GM23338 (cell line): ENCODE results near the gene COPS6. TPM values are rescaled to one million over a fixed set of nuclear protein-coding genes. Genes with fewer than 3 reads are reported as not detected.

ENCODE experiments used
- ATAC-seq: fragments of 200-7000 bp; cut with Tn5 transposase; 3 replicates; pipeline ENCODE4 v1.9.1; 2020
- DNase-seq: peaks from one replicate; pipeline ENCODE4 v3.0.0-alpha.2; 2015; ENCODE audit warnings: low spot score
- H2AFZ ChIP-seq: fragments of 200-600 bp; sonication (generic); 2 replicates; pipeline ENCODE4 v1.8.0; 2016; ENCODE audit warnings: antibody characterized with exemption, mild to moderate bottlenecking, moderate library complexity
- H3F3A ChIP-seq: fragments of 200-600 bp; sonication (generic); replicated peaks from 2 replicates; pipeline ENCODE4 v1.8.0; 2017; ENCODE audit warnings: antibody characterized with exemption, mixed run types, low read depth
- H3K27ac ChIP-seq: fragments of 200-600 bp; sonication (generic); 2 replicates; pipeline ENCODE4 v1.6.1; 2016; ENCODE audit warnings: low read depth
- H3K27me3 ChIP-seq: fragments of 200-600 bp; sonication (generic); 2 replicates; pipeline ENCODE4 v1.8.0; 2016; ENCODE audit warnings: mild to moderate bottlenecking, mixed run types, moderate library complexity; ENCODE audit not compliant: insufficient read depth
- H3K36me3 ChIP-seq: fragments of 200-600 bp; sonication (generic); 2 replicates; pipeline ENCODE4 v1.8.0; 2016; ENCODE audit warnings: mild to moderate bottlenecking; ENCODE audit not compliant: insufficient read depth
- H3K4me1 ChIP-seq: fragments of 200-600 bp; sonication (generic); 2 replicates; pipeline ENCODE4 v1.8.0; 2016; ENCODE audit warnings: mild to moderate bottlenecking, moderate library complexity; ENCODE audit not compliant: insufficient read depth
- H3K4me2 ChIP-seq: fragments of 200-600 bp; sonication (generic); 2 replicates; pipeline ENCODE4 v1.7.1; 2017; ENCODE audit warnings: mixed run types
- H3K4me3 ChIP-seq: fragments of 200-600 bp; sonication (generic); 2 replicates; pipeline ENCODE4 v1.6.1; 2016; ENCODE audit warnings: mixed run types
- H3K79me2 ChIP-seq: fragments of 200-600 bp; sonication (generic); replicated peaks from 2 replicates; pipeline ENCODE4 v1.8.0; 2017; ENCODE audit warnings: mild to moderate bottlenecking; ENCODE audit not compliant: insufficient read depth
- H3K9me2 ChIP-seq: fragments of 200-600 bp; sonication (generic); 2 replicates; pipeline ENCODE4 v1.8.0; 2017; ENCODE audit not compliant: insufficient read depth
- H4K20me1 ChIP-seq: fragments of 200-600 bp; sonication (generic); replicated peaks from 2 replicates; pipeline ENCODE4 v1.8.0; 2017; ENCODE audit warnings: mild to moderate bottlenecking; ENCODE audit not compliant: insufficient read depth
- H3K27ac Mint-ChIP-seq: 2 replicates; pipeline ENCODE4 v1.8.0; 2020; ENCODE audit warnings: inconsistent platforms, mild to moderate bottlenecking, moderate library complexity, mixed read lengths
- H3K27me3 Mint-ChIP-seq: 3 replicates; pipeline ENCODE4 v1.8.0; 2022; ENCODE audit warnings: low read depth, mild to moderate bottlenecking, moderate library complexity, mixed read lengths, inconsistent platforms; ENCODE audit not compliant: insufficient read depth, poor library complexity
- H3K36me3 Mint-ChIP-seq: 3 replicates; pipeline ENCODE4 v1.8.0; 2021; ENCODE audit warnings: low read depth, mild to moderate bottlenecking, inconsistent platforms, moderate library complexity, mixed read lengths
- H3K4me1 Mint-ChIP-seq: 3 replicates; pipeline ENCODE4 v1.8.0; 2020; ENCODE audit warnings: mild to moderate bottlenecking, inconsistent platforms, mixed read lengths
- H3K4me3 Mint-ChIP-seq: 3 replicates; pipeline ENCODE4 v1.8.0; 2021; ENCODE audit warnings: moderate library complexity, mild to moderate bottlenecking, inconsistent platforms, mixed read lengths
- H3K9me3 Mint-ChIP-seq: 3 replicates; pipeline ENCODE4 v1.8.0; 2020; ENCODE audit warnings: moderate library complexity, mild to moderate bottlenecking, inconsistent platforms, mixed read lengths
- CREB1 ChIP-seq: fragments of 250-450 bp; sonication (Bioruptor Pico); IDR thresholded peaks from 2 replicates; pipeline ENCODE4 v1.5.0; 2020; ENCODE audit warnings: low read depth, mild to moderate bottlenecking, moderate library complexity
- EZH2 ChIP-seq: fragments of 200-600 bp; sonication (generic); IDR thresholded peaks from one replicate; pipeline ENCODE4 v1.8.0; 2017; ENCODE audit warnings: antibody characterized with exemption, mild to moderate bottlenecking, low read depth; ENCODE audit not compliant: unreplicated experiment
- EZH2phosphoT487 ChIP-seq: fragments of 200-600 bp; sonication (generic); IDR thresholded peaks from one replicate; pipeline ENCODE4 v1.8.1; 2018; ENCODE audit warnings: antibody characterized with exemption; ENCODE audit not compliant: unreplicated experiment
- JUNB ChIP-seq: IDR thresholded peaks from one replicate; pipeline ENCODE4 v1.6.1; 2016; ENCODE audit warnings: antibody characterized with exemption; ENCODE audit not compliant: unreplicated experiment
- NANOG ChIP-seq: IDR thresholded peaks from 2 replicates; pipeline ENCODE4 v1.6.1; 2016; ENCODE audit warnings: antibody characterized with exemption, borderline replicate concordance
- POLR2AphosphoS5 ChIP-seq: IDR thresholded peaks from 2 replicates; pipeline ENCODE4 v1.6.1; 2016; ENCODE audit warnings: antibody characterized with exemption, low read depth
- REST ChIP-seq: IDR thresholded peaks from one replicate; pipeline ENCODE4 v1.6.1; 2018; ENCODE audit warnings: antibody characterized with exemption; ENCODE audit not compliant: unreplicated experiment
- STAT1 ChIP-seq: IDR thresholded peaks from one replicate; pipeline ENCODE4 v1.6.1; 2016; ENCODE audit warnings: antibody characterized with exemption; ENCODE audit not compliant: unreplicated experiment
- ZNF114 ChIP-seq: fragments of 250-450 bp; sonication (Bioruptor Pico); IDR thresholded peaks from 2 replicates; pipeline ENCODE4 v1.5.0; 2020; ENCODE audit warnings: mild to moderate bottlenecking, moderate library complexity
- ZNF331 ChIP-seq: fragments of 250-450 bp; sonication (Bioruptor Pico); IDR thresholded peaks from 2 replicates; pipeline ENCODE4 v1.5.0; 2020; ENCODE audit warnings: low read depth, mild to moderate bottlenecking, moderate library complexity
- ZNF462 ChIP-seq: fragments of 250-450 bp; sonication (Bioruptor Pico); IDR thresholded peaks from 2 replicates; pipeline ENCODE4 v1.5.0; 2020; ENCODE audit warnings: mild to moderate bottlenecking, moderate library complexity
- polyA plus RNA-seq: library from polyadenylated mRNA; unstranded; fragments of >200 nt; fragmentation: Nextera tagmentation; extraction: Ambion mirVana; gene quantifications from 2 replicates; pipeline ENCODE4 v1.2.1, GENCODE V29; 2016
- total RNA-seq: library from RNA; depleted of rRNA; stranded (reverse); fragments of >200 nt; shearing (Covaris generic); gene quantifications from 2 replicates; pipeline ENCODE4 v1.2.3, GENCODE V29; 2014
- TF ChIP-seq, protein P1 (sequence below): IDR thresholded peaks from 2 replicates; pipeline ENCODE4 v1.6.1; 2016; ENCODE audit warnings: antibody characterized with exemption
- TF ChIP-seq, protein P2 (sequence below), 2 experiments: fragments of 200-600 bp in 1 of 2; sonication (generic) in 1 of 2; conservative IDR thresholded peaks; 2 replicates each; pipeline versions ENCODE4 v1.5.1 to v1.6.1; 2016 to 2017; ENCODE audit warnings: antibody characterized with exemption in 2 of 2, low read depth in 2 of 2, mild to moderate bottlenecking in 2 of 2, moderate library complexity in 1 of 2

COPS6 gene
- total and polyA plus RNA-seq, 2 experiments from 2014 or later, result 89.8 to 198 TPM

DNA sequence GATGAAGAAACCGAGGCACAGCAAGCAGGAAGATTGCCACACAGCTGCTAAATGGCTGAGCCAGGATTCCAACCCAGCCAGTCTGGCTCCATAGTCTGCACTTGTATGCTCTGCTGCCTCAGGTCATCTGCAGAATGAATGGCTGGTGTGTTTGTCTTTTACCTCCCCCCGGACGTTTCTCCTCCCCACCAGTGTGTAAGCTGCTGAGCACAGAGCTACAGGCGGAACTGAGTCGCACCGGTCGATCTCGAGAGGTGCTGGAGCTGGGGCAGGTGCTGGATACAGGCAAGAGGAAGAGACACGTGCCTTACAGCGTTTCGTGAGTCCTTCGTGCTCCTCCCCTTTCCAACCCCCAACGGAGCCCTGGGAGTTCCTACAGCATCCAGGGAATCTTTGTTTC is 33.3 kb downstream of the COPS6 start:
- Mint-ChIP-seq H3K4me1 (peaks cover 8% of the 10 kb centered on the region; the same call in 2 of the 3 replicates), H3K4me3 (no peak overlapping the region), H3K9me3 (no peaks in the 10 kb centered on the region; the same call in 2 of the 3 replicates), H3K27ac (no peak overlapping the region), H3K36me3 (peaks cover 16% of the 10 kb centered on the region; the same call in 2 of the 3 replicates), H3K27me3 (peaks cover 23% of the 10 kb centered on the region)
- Histone ChIP-seq H3K9me2 (no peaks in the 10 kb centered on the region), H3K36me3 (no peaks in the 10 kb centered on the region), H2AFZ (no peak overlapping the region), H3F3A (peaks cover 34% of the 10 kb centered on the region), H3K4me1 (peaks cover 8% of the 10 kb centered on the region), H3K27me3 (no peaks in the 10 kb centered on the region), H3K27ac (no peak overlapping the region), H4K20me1 (no peaks in the 10 kb centered on the region; the same call in 1 of the 2 replicates), H3K4me2 (no peak overlapping the region), H3K79me2 (peaks cover 13% of the 10 kb centered on the region), H3K4me3 (no peak overlapping the region)
- ATAC-seq (no peak), DNase-seq (no peak)
- TF ChIP-seq EZH2phosphoT487 (no peak), ZNF462 (CRISPR knock-in tag) (no peak), POLR2AphosphoS5 (no peak), STAT1 (no peak), NANOG (no peak), JUNB (no peak), CREB1 (CRISPR knock-in tag) (no peak), ZNF331 (CRISPR knock-in tag) (no peak), ZNF114 (CRISPR knock-in tag) (no peak), REST (no peak), EZH2 (no peak)
- TF ChIP-seq, protein P1, sequence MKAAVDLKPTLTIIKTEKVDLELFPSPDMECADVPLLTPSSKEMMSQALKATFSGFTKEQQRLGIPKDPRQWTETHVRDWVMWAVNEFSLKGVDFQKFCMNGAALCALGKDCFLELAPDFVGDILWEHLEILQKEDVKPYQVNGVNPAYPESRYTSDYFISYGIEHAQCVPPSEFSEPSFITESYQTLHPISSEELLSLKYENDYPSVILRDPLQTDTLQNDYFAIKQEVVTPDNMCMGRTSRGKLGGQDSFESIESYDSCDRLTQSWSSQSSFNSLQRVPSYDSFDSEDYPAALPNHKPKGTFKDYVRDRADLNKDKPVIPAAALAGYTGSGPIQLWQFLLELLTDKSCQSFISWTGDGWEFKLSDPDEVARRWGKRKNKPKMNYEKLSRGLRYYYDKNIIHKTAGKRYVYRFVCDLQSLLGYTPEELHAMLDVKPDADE, result no peak
- TF ChIP-seq, protein P2, sequence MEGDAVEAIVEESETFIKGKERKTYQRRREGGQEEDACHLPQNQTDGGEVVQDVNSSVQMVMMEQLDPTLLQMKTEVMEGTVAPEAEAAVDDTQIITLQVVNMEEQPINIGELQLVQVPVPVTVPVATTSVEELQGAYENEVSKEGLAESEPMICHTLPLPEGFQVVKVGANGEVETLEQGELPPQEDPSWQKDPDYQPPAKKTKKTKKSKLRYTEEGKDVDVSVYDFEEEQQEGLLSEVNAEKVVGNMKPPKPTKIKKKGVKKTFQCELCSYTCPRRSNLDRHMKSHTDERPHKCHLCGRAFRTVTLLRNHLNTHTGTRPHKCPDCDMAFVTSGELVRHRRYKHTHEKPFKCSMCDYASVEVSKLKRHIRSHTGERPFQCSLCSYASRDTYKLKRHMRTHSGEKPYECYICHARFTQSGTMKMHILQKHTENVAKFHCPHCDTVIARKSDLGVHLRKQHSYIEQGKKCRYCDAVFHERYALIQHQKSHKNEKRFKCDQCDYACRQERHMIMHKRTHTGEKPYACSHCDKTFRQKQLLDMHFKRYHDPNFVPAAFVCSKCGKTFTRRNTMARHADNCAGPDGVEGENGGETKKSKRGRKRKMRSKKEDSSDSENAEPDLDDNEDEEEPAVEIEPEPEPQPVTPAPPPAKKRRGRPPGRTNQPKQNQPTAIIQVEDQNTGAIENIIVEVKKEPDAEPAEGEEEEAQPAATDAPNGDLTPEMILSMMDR (conservative IDR thresholded peaks at IDR 0.05; ENCODE audit: low read depth in 2 of 2), result no peak
